H9 (cell line): Measurements from ENCODE around the gene SHTN1. TPM values are rescaled to one million over a fixed set of nuclear protein-coding genes. Genes with fewer than 3 reads are reported as not detected.

Experiments
- DNase-seq: peaks from one replicate; pipeline ENCODE4 v3.0.0-alpha.2; 2017
- H2AFZ ChIP-seq: one replicate; pipeline ENCODE4 v1.6.1; 2013; ENCODE audit warnings: mild to moderate bottlenecking, low read length, control low read depth, moderate library complexity
- H2AK5ac ChIP-seq: 2 replicates; pipeline ENCODE4 v1.6.1; 2013; ENCODE audit warnings: low read length, control low read depth, mixed read lengths; ENCODE audit not compliant: insufficient read length
- H2BK120ac ChIP-seq: one replicate; pipeline ENCODE4 v1.6.1; 2013; ENCODE audit warnings: low read depth, mild to moderate bottlenecking, low read length, control low read depth, inconsistent platforms; ENCODE audit not compliant: poor library complexity, severe bottlenecking
- H2BK12ac ChIP-seq: 2 replicates; pipeline ENCODE4 v1.6.1; 2013; ENCODE audit warnings: low read length, control low read depth, mixed read lengths, low read depth; ENCODE audit not compliant: insufficient read length
- H2BK15ac ChIP-seq: 2 replicates; pipeline ENCODE4 v1.6.1; 2013; ENCODE audit warnings: low read depth, low read length, control low read depth
- H2BK20ac ChIP-seq: one replicate; pipeline ENCODE4 v1.6.1; 2013; ENCODE audit warnings: low read depth, mild to moderate bottlenecking, low read length, control low read depth, inconsistent platforms; ENCODE audit not compliant: poor library complexity, severe bottlenecking
- H2BK5ac ChIP-seq: 2 replicates; pipeline ENCODE4 v1.6.1; 2013; ENCODE audit warnings: low read length, control low read depth, mixed read lengths; ENCODE audit not compliant: insufficient read length
- H3K14ac ChIP-seq: 2 replicates; pipeline ENCODE4 v1.6.1; 2013; ENCODE audit warnings: low read length, control low read depth; ENCODE audit not compliant: insufficient read depth
- H3K18ac ChIP-seq: 2 replicates; pipeline ENCODE4 v1.6.1; 2013; ENCODE audit warnings: low read depth, mild to moderate bottlenecking, mixed read lengths, low read length, control low read depth; ENCODE audit not compliant: insufficient read length
- H3K23ac ChIP-seq: 2 replicates; pipeline ENCODE4 v1.6.1; 2013; ENCODE audit warnings: low read length, control low read depth, mixed read lengths, low read depth; ENCODE audit not compliant: insufficient read length
- H3K23me2 ChIP-seq: 2 replicates; pipeline ENCODE4 v1.6.1; 2013; ENCODE audit warnings: low read depth, mild to moderate bottlenecking, mixed read lengths, low read length, control low read depth; ENCODE audit not compliant: insufficient read length, poor library complexity, severe bottlenecking
- H3K27ac ChIP-seq: 2 replicates; pipeline ENCODE4 v1.5.1; 2013; ENCODE audit warnings: low read length, control low read depth, mixed read lengths, low read depth; ENCODE audit not compliant: insufficient read length
- H3K27me3 ChIP-seq: 2 replicates; pipeline ENCODE4 v1.6.1; 2013; ENCODE audit warnings: low read length, control low read depth, inconsistent platforms; ENCODE audit not compliant: insufficient read depth
- H3K4ac ChIP-seq: 2 replicates; pipeline ENCODE4 v1.6.1; 2013; ENCODE audit warnings: low read depth, mild to moderate bottlenecking, control low read depth, inconsistent platforms, low read length, moderate library complexity
- H3K4me1 ChIP-seq: 2 replicates; pipeline ENCODE4 v1.6.1; 2013; ENCODE audit warnings: low read length, control low read depth, inconsistent platforms; ENCODE audit not compliant: insufficient read depth
- H3K4me2 ChIP-seq: 2 replicates; pipeline ENCODE4 v1.6.1; 2013; ENCODE audit warnings: low read length, control low read depth, mixed read lengths; ENCODE audit not compliant: insufficient read length, insufficient read depth
- H3K56ac ChIP-seq: 2 replicates; pipeline ENCODE4 v1.6.1; 2013; ENCODE audit warnings: low read depth, mild to moderate bottlenecking, mixed read lengths, low read length, control low read depth; ENCODE audit not compliant: insufficient read length
- H3K79me1 ChIP-seq: 2 replicates; pipeline ENCODE4 v1.6.1; 2013; ENCODE audit warnings: low read depth, mild to moderate bottlenecking, moderate library complexity, low read length, control low read depth, inconsistent platforms; ENCODE audit not compliant: insufficient read depth, poor library complexity, severe bottlenecking
- H3K79me2 ChIP-seq: 2 replicates; pipeline ENCODE4 v1.6.1; 2013; ENCODE audit warnings: low read length, control low read depth, inconsistent platforms; ENCODE audit not compliant: insufficient read depth
- H3K9ac ChIP-seq: 2 replicates; pipeline ENCODE4 v1.6.1; 2013; ENCODE audit warnings: low read length, control low read depth, mixed read lengths; ENCODE audit not compliant: insufficient read length; ENCODE audit errors: extremely low read depth
- H3K9me3 ChIP-seq: one replicate; pipeline ENCODE4 v1.6.1; 2013; ENCODE audit warnings: low read depth, low read length, inconsistent platforms; ENCODE audit not compliant: control insufficient read depth
- H3T11ph ChIP-seq: one replicate; pipeline ENCODE4 v1.6.1; 2013; ENCODE audit warnings: mild to moderate bottlenecking, low read length, control low read depth, inconsistent platforms
- H4K20me1 ChIP-seq: one replicate; pipeline ENCODE4 v1.6.1; 2013; ENCODE audit not compliant: control insufficient read depth, insufficient read length, insufficient read depth
- H4K5ac ChIP-seq: 2 replicates; pipeline ENCODE4 v1.6.1; 2013; ENCODE audit warnings: low read depth, mild to moderate bottlenecking, mixed read lengths, low read length, control low read depth; ENCODE audit not compliant: insufficient read length
- H4K8ac ChIP-seq: replicated peaks from 2 replicates; pipeline ENCODE4 v1.6.1; 2013; ENCODE audit warnings: low read length, control low read depth, mixed read lengths, low read depth; ENCODE audit not compliant: insufficient read length
- H4K91ac ChIP-seq: 2 replicates; pipeline ENCODE4 v1.6.1; 2013; ENCODE audit warnings: low read depth, mild to moderate bottlenecking, moderate library complexity, mixed read lengths, low read length, control low read depth; ENCODE audit not compliant: insufficient read length
- H3K27ac Mint-ChIP-seq, 3 experiments: 2 replicates in 2 of 3; 3 replicates in 1 of 3; pipeline ENCODE4 v1.8.0; 2020 to 2021; ENCODE audit warnings: mixed read lengths in 3 of 3, mild to moderate bottlenecking in 1 of 3, moderate library complexity in 1 of 3
- H3K27me3 Mint-ChIP-seq: 2 replicates; pipeline ENCODE4 v1.8.0; 2021; ENCODE audit warnings: low read depth, mild to moderate bottlenecking, moderate library complexity, mixed read lengths
- H3K36me3 Mint-ChIP-seq, 3 experiments: 2 replicates in 2 of 3; 3 replicates in 1 of 3; pipeline ENCODE4 v1.8.0; 2020 to 2021; ENCODE audit warnings: low read depth in 3 of 3, mixed read lengths in 3 of 3; ENCODE audit not compliant: insufficient read depth in 1 of 3
- H3K4me1 Mint-ChIP-seq, 2 experiments: 2 replicates each; pipeline ENCODE4 v1.8.0; 2020; ENCODE audit warnings: mixed read lengths in 2 of 2
- H3K4me3 Mint-ChIP-seq, 2 experiments: 2 replicates in 1 of 2; 3 replicates in 1 of 2; pipeline ENCODE4 v1.8.0; 2020 to 2021; ENCODE audit warnings: mild to moderate bottlenecking in 2 of 2, mixed read lengths in 2 of 2, moderate library complexity in 1 of 2
- H3K9me3 Mint-ChIP-seq, 2 experiments: 2 replicates in 1 of 2; 3 replicates in 1 of 2; pipeline ENCODE4 v1.8.0; 2020; ENCODE audit warnings: mild to moderate bottlenecking in 2 of 2, mixed read lengths in 2 of 2, moderate library complexity in 1 of 2
- CTCF ChIP-seq: fragments of 200-600 bp; sonication (generic); conservative IDR thresholded peaks from 3 replicates; pipeline ENCODE4 v1.8.0; 2021; ENCODE audit warnings: antibody characterized with exemption, mild to moderate bottlenecking
- WGBS: extraction: QIAGEN DNeasy Blood & Tissue Kit; methylation state at CpG from one replicate; pipeline ENCODE4 v1.1.7; 2013; ENCODE audit warnings: missing lambda C conversion rate, low lambda C conversion rate, mixed read lengths; ENCODE audit not compliant: insufficient read length; ENCODE audit errors: extremely low coverage; 5-methylcytosine and 5-hydroxymethylcytosine counted together
- total RNA-seq: library from RNA; stranded (reverse); gene quantifications from 2 replicates; pipeline ENCODE4 v1.2.1, GENCODE V29; 2021

SHTN1 gene
- total RNA-seq, 1 experiment from 2014 or later = 22.1 TPM

- no peak overlapping the region for H3K23ac ChIP-seq
- H2BK12ac ChIP-seq = no peak overlapping the region
- no peak overlapping the region for H3K4me3 Mint-ChIP-seq
- H3K36me3 Mint-ChIP-seq = peaks cover 0 to 7% (median 4%) of the 10 kb centered on the region in 3 experiments; a peak in 3 of 7 replicates
- no peak overlapping the region for H4K5ac ChIP-seq
- TF ChIP-seq CTCF = no peak
- H3K27ac ChIP-seq = no peak overlapping the region
- no peak overlapping the region for H3K27ac Mint-ChIP-seq
- H2BK15ac ChIP-seq = no peak overlapping the region
- H3K9ac ChIP-seq = no peak overlapping the region
- no peak overlapping the region for H2BK120ac ChIP-seq
- H3K14ac ChIP-seq = no peak overlapping the region
- no peak overlapping the region for H2AFZ ChIP-seq
- H3K27me3 Mint-ChIP-seq = no peaks in the 10 kb centered on the region
- H3K23me2 ChIP-seq = no peaks in the 10 kb centered on the region
- no peak overlapping the region for H2AK5ac ChIP-seq
- no peak overlapping the region for H3K18ac ChIP-seq
- no peaks in the 10 kb centered on the region for H3K27me3 ChIP-seq
- H2BK5ac ChIP-seq = no peak overlapping the region
- H3K4me1 Mint-ChIP-seq = peaks cover 4 to 6% of the 10 kb centered on the region in 2 experiments
- no peaks in the 10 kb centered on the region for H3K79me1 ChIP-seq
- no peak overlapping the region for H3K56ac ChIP-seq
- no CpG with 5 or more reads among the region's 4 CpGs for WGBS
- no peak overlapping the region for H3K4me2 ChIP-seq
- H4K91ac ChIP-seq = no peak overlapping the region
- no peak overlapping the region for H3K4ac ChIP-seq
- no peaks in the 10 kb centered on the region for H3K9me3 ChIP-seq
- H4K8ac ChIP-seq = no peak overlapping the region
- H3K79me2 ChIP-seq = no peaks in the 10 kb centered on the region
- no peak for DNase-seq
- H3K9me3 Mint-ChIP-seq = no peaks in the 10 kb centered on the region; a peak in 1 of 5 replicates
- H3T11ph ChIP-seq = no peak overlapping the region
- H4K20me1 ChIP-seq = no peaks in the 10 kb centered on the region
- H3K4me1 ChIP-seq = no peaks in the 10 kb centered on the region
- H2BK20ac ChIP-seq = no peak overlapping the region
Measured at GRCh38 chr10:116899626-116900025, 105.4 kb downstream of the SHTN1 start.
